ENCODE results near the gene DSCAM.
A peak's percentile ranks its signal among the peaks of the same experiment; 100 is the strongest.

Gene DSCAM

DNA sequence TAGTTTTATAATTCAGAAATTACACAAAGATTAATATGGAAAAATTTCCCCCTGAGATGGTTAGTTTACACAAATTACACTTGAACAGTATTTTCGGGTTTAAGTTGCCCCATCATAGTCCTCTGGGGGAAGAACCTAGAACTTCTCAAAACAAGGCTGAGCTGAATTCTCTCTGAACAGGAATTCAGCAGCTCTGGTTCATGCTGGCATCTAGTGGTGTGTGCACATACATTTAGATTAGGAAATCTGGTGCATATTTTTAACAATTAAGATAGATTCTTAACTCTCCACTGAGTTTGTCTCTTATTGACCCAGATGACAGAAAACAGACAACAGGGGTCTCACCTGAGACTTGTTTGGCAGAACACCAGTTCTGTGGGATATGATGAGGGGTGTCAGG lies 410.7 kb downstream of the DSCAM start:
- no peak for DNase-seq

DNA sequence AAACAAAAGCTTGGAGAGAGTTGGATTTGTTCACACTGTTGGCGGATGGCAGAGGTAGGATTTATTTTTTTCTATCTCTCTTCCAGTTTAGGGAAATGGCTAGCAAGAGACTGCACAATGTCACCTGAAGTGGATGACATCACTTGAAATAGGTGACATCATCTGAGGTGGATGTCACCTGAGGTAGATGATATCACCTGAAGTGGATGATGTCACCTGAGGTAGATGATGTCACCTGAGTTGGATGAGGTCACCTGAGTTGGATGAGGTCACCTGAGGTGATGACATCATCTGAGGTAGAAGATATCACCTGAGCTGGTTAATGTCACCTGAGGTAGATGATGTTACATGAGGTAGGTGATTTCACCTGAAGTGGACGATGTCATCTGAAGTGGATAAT lies 413.4 kb downstream of the DSCAM start:
- no peak for DNase-seq

DNA sequence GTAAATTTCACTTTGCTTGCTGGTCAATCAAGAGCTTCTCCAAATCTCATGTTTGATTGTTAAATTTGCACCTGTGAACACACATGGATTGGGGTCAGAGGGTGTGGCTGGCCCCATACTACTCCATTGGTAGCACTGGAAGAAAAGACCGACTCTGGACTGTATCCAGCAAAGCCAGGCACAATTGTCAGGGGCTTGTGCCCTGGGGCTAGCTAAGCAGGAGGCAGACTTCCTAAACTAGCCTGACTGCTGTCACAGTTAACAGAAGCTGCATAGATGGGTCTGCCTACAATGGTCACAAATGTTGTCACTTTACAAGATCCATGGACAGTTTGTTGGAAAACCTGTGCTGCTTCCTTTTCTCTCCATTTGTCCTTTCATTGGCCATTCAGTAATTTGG lies 421.0 kb downstream of the DSCAM start:
- DNase-seq, result no peak

DNA sequence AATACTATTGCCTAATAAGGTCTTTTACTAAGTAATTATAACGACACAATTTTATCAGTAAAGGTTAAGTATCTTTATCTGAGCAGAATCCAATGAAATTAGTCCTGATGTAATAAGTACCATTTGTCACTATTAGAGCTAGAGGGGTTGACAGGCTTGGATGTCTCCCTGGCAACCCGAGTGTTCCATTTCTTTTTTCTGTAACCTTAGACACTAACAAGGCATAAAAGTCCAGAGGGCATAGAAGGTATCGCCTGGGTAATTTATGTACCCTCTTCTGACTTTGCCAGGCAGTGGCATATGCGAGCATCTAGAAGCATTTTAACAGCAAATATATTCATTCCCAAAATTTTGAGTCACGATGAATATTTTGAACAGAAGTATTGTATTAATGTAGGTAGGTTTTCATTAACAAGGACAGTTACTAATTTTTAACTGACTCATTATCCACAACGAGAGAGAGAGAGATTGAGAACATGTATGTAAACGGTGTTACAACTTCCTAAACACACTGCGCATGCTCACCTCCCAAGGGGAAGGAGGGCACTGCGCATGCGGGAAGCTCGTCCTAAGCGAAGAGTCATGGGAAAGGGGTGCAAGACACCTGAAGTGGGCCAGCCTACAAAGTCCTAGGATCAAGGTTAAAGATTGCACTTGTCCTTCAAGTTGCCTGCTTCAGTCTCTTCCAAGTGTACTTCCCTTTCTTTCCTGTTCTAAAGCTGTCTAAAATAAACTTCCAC lies 423.9 kb downstream of the DSCAM start:
- no peak for DNase-seq

DNA sequence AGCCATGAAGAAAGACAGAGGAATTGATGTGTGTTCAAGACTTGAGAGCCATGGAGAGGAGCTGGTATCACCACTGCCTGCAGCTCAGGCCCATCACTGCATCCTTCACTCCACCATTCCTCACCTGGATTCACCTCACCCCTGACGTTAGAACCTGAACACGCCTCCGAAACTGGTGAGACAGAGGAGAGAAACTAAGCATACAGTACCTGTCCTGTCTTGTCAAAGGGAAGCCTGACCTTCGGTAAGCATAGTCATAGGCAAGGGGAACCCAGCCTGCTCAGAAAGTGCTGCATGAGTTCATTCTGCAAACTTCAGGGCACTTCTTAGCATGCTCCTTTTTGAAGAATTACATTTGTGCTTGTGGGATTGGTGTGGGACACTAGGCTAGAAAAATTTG lies 425.8 kb downstream of the DSCAM start:
- no peak for DNase-seq

DNA sequence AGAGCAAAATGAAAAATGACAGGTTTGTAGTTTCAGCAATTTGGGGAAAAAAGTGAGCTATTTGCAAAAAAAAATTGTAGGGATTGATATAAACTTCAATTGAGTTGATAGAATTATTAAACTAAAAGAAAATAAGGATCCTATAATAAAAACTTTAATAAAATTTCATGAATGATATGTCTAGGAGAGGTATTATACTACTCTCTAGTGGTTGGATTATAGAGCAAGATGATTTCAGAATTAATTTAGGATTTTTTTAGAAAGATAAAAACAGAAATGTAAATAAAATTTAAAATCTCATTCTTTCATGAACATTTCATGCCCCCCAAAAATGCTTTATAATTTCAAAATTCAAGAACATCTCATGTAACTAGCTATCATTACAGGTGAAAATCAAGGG lies 430.4 kb downstream of the DSCAM start:
- DNase-seq, result no peak

DNA sequence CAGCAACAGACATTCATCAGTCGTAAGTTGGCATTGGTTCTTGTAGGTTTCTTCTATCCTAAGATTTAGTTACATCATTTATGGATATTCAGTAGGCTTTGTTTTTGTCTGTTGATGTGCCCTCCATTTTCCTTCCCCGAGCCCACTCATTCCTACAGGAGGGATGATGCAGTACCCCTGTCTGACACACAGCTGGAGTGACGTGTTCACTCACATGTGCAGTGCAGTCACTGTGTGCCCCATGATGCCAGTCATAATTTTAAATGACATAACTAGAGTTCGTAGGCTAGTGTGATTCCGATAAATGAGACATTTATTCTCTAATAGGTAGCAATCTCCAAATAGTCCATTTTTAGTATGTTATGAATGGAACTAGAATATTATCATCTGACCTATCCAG lies 438.4 kb downstream of the DSCAM start:
- DNase-seq, result no peak

DNA sequence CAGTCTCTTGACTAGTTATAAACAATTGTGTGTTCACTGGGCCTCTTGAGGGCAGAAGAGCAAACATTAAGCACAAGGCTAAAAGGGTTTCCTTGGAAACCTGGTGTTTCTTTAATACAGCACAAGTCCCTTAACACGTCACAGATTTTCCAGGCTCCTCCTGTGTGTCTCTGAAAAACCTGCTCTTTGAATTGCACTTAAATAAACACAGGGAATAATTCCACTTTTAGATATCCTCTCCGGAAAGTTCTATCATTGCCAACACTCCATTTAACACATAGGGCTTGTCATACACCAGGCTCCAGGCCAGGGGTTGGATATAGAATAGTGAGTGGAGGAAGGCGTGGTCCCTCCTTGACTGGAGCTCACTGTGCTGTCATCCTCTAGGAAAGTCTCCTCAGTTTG lies 442.6 kb downstream of the DSCAM start:
- DNase-seq, result no peak

DNA sequence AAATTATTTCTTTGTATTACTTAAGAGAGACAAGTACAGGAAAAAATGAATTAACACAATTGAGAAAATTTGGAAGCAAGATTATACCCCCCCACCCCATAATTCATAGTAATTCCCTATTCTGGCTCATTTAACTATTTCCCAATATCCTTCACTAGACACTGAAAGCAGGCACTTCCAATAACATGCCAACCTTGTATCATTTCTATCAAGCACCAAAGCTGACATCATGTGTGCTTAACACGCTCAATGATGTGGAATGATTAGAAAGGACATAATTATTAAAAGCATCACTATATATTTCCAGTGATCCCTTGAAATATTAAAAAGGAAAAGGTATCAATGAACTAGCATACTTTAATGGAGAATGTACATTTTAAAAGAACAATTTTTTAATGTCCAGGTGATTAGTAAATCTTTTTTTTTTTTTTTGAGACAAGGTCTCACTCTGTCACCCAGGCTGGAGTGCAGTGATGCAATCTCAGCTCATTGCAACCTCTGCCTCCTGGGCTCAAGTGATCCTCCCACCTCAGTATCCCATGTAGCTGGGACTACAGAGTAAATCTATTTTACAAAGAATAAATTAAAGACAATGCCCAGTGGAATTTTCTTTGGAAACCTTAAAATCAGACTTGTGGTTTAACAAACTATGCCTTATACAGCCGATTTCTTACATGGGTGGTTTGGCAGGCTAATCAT lies 443.9 kb downstream of the DSCAM start:
- no peak for DNase-seq

DNA sequence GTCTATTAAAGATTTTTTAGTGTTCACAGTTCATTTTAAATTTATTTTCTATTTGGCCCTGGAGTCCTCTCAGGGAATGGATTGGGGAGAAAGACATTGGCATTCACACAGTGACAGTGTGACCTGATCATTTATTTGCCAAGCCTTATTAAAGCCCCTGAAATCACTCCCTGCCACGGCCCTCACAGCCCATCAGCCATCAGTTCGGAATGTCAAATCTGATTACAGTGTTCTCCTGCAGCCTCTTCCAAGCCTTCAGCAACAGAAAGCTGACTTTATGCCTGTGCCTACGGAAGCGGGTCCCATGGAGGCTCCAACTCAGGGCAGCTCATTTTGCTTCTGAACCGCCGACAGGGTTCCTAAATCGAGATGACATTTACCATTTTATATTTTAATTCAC lies 451.2 kb downstream of the DSCAM start:
- no peak for DNase-seq

DNA sequence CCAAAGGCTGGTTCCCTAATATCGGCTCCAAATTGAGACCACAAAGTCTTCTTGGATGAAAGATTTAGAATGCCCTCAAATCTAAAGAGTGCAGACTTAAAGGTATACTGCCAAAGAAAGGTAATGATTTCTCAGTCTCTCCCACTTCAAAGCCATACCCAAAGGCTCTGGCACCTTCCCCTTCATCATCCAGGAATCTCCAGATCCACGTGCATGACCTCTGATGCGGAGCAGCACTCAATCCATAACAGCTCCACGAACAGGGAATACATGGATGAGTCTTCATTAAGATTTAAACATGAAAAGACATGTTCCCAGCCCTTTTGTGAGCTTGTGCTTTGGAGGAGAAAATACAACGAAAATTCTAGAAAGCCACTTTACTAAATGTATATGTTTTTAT lies 453.9 kb downstream of the DSCAM start:
- no peak for DNase-seq

DNA sequence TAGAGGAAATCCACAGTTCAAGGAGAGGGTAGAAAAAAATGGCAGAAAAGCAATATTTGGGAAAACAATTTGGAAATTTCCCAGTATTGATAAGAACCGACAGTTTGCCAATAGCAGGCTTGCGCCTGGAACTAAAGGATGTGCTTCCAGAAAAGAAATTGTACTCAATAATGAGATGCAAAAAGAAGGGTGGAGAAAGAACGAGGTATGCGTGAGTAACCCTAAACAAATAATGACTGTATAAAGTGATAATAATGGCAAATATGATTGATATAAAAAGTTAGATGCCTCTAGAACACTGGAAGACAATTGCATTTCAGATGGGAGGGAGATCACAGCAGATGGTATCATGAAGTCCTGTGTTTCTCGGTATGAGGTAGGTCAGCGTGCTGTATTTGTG lies 458.9 kb downstream of the DSCAM start:
- no peak for DNase-seq

DNA sequence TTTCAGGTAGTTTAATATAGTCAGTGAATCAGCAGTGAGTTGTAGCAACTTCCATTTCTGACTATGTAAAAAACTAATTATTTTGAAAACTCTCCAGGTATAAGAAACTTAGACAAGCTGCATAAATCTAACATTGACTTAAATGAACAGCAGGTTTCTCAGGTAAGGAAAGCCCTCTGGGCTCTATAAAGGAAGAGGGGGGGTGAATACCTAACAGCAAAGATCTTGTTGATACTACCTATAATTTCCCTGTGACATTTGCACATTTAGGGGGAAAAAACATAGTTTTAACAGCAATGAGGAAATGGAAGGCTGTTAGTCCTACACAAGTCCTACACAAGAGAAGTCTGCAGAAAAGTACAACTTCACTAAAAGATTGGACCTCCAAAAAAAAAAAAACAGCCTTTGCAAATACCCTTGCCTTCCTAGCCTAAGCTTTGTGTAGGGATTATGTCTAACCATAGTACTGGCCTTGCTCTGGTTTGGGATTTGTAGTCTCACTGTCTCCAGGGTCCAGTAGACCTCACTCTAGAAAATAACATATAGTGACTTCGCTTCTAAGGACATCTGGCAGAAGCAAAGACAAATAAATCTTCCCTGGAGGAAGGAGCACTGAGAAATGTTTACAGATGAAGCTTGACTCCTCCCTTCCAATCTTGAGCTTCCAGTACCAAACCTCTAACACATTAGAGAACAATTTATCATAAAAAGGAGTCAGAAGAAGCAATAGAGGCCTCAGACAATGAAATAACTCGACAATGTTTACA lies 459.8 kb downstream of the DSCAM start:
- DNase-seq, result no peak

DNA sequence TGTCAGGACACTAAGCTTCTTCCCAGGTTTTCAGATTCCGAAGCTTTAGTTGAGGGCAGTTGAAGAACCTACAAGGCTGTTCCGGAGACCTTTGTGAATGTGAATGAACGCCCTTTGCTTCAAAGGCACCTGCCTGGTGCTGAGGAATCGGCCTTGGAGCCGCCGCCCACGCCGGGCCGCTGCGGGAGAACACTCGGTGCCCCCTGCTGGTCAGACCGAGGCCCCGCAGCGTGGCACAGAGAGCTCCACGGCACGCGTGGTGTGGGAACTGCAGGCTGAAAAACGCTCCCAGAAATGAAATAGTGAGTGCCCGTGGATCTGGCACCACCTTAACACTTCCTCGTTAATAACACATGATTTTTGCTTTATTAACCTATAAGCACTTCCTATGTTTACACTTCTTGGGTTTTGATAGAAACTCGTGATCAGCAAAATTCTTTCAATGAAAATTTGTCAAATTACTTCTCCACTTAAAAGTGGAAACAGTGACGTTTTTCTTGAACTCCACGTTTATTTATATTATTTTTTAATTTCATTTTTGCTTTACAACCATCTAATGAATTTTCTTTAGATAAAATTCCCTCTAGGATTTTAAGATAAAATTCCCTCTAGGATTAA lies 460.6 kb downstream of the DSCAM start:
- DNase-seq, result peak; percentile 69 to 90 (median 79)

DNA sequence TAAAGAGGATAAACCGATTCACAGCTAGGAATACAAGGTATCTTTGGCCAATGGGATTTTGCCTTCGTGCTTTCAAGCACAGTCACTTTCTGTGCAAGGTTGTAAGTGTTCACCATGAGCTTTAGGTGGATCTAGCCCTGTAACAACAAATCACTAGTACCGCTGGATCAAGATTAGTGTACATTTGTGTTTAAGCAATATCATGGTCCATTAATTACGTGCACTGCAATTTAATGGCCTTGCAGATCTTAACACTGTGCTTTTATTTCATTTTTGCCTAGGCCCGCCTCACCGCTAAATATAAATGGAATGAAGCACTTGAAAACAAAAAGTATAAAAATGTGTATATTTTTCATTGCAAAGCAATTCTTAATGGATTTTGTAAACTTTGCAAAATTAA lies 461.1 kb downstream of the DSCAM start:
- no peak for DNase-seq

DNA sequence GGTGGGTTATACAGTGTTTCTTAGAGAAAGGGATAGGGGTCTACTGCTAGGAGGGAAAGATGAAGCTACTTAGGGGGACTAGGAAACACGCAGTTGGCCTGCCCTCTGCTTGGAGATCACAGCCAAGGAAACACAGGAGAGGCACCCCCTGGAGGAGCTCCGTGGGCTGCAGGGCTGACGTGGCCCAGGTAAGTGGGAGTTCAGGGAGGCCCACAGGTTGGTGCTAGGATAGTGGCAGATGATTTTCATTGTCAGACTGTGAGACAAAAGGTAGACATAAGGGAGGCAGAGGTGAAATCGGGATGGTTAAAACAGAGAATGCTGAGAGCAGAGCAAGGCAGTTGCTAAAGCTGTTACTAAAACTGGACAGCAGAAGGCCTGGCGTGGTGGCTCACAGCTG lies 463.0 kb downstream of the DSCAM start:
- no peak for DNase-seq

DNA sequence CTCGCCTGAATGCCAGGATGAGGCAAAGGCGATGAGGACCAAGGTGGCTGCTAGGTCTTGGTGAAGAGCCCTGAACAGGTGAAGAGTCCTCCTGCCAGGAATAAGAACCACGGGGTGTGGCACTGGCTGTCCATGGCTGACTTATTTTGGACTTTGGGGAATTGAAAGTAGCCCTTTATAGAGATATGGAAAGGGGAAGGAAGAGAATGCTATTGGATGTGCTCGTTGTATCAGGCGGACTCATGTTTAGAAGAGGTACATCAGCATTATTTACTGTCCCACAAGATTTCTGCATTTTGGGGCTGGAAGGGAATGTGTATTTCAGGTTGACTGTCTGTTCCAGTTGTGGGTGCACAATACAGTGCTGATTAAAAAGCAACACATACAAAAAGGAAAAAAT lies 465.8 kb downstream of the DSCAM start:
- DNase-seq, result no peak

DNA sequence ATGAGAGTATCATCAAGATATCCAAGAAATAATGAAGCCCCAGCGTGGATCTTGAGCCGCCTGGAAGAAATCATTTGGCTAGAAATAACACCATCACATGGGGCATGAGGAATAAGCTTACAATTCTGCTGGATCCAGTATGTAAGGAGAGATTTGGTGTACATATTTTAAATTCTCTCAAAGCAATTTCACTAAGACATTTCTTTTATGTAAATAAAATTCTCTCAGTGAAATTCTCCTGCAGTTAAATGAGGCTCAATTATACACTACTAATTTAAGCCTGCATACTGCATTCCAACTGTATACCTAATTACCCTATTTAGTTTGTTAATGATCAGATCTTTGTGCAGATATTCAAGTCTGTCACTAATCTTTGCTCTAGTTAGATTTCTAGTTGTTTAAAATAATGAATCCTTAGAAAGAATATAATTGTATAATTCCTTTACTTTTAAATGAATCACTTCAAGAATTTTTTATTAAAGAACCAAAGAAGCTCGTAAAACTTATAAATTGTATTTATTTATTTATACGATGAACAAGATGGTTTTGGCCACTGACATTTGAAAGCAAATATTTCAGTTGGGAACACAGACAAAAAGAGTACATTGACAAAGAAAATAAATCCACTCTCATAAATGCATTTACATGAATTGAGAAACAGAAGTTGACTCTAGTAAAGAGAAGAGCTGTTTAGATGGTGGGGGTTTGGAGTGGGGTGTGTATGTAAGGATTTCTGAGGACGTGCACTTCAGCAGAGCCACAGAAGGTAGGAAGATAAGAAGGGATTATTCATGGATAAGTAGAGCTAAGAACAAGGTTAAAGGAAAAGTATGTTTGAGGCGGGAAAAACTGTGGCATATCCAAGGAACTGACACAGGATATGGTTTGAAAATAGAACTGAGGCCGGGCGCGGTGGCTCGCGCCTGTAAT lies 466.8 kb downstream of the DSCAM start:
- no peak for DNase-seq

DNA sequence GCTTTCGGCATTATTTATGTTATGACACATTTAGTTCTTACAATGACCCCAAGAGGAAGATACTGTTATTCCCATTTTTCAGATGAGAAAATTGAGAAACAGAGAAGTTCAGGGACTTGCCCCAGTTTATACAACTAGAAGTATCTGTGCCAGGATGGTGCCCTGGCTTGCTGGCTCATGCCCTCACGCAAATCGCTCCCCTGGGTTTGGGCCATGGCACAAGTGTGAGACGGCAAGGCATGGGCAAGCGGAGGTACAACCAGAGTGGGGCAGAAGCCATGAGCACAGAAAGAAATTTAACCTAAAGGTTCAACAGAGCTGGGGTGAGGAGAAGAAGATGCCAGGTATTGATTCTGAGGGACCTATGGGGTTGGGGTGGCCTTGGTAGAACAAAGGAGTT lies 469.8 kb downstream of the DSCAM start:
- DNase-seq, result no peak

DNA sequence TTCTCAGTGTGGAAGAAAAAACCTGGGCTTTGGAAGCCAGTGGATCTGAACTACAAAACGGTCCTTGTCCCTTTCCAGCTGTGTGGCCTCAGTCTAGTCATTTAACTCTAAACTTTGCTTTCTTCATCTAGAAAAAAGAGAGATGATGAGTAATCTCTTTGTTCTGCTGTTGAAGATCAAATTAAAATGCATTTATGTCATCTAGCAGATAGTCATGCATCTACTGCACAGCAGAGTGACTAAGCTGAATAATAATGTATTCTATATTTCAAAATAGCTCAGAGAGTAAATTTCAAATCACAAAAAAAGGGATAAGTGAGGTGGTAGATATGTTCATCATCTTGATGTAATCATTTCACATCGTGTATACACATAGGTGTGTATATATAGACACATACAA lies 473.2 kb downstream of the DSCAM start:
- no peak for DNase-seq

DNA sequence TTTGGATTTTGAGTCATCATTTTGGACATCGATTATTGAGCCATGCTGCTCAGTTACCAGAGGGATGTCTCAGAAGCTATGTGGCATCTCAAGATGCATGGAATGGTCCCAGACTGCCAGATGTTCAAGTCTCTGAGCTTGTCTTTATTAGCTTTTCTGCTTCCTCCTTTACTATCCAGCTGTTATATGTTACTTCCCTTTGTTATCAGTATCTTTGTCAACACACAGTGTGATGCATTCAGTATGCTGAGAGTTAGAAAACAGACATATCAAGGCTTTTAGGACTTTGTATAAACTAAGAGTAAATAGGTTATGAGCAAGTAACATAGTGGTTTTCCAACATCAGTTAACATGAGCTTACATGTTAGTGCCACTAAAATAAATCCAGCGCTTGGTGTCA lies 474.5 kb downstream of the DSCAM start:
- no peak for DNase-seq

DNA sequence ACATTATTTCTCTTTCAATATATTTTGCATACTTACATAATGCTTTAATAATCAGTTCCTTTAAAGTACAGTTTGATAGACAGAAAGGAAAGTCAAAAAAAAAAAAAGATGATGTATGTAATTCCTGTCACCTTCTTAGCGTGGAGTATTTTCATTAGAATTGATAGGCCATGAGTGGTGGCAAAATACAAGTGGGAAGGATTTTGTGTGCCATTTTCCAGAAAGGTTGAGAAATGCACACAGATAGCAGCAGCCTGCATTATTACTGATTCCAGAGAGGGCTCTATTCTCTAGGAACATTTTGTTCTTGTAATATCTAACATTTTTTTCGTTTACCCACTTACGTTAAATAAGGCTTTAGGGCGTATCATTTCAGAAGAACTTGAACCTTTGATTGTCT lies 475.6 kb downstream of the DSCAM start:
- DNase-seq, result no peak

DNA sequence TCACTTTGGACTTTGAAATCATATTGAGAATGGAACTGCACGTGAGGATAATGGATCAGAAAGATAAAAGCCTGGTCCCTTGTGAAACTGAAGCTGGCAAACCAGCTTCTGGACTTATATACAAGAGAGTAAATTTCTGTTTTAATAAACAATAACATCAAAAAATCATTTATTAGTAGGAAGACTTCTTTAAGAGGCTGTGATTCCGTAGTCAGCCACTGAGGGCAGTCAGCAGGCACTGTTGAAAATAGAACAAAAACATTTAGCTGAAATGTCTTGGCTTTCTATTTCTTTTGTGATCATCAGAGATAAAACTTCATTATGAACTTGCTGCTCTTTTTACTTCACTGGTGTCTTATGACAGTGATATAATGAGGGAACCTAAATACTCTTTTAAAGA lies 490.3 kb downstream of the DSCAM start:
- DNase-seq, result no peak
